Activated CD4-positive, alpha-beta T cell treated with anti-CD3 and anti-CD28 coated beads, Interleukin-10, Interleukin-2, amounts not matched to agents 100 ng/mL and 50 ng/mL, durations not matched to agents 16 hours and 8 hours (primary cell): Measurements from ENCODE around the gene ZBTB20.
A peak's percentile ranks its signal among the peaks of the same experiment; 100 is the strongest.
"Not testable (repeated sequence)": the region's sequence is repeated elsewhere in the genome, so short reads cannot be mapped to it uniquely, and the experiment has no call there.

ENCODE experiments used
- DNase-seq: peaks from one replicate; pipeline ENCODE4 v3.0.0-alpha.2; 2020

Gene ZBTB20

GRCh38 chr3:114824014-114824413 is 323.1 kb downstream of the ZBTB20 start:
- no peak for DNase-seq

DNA sequence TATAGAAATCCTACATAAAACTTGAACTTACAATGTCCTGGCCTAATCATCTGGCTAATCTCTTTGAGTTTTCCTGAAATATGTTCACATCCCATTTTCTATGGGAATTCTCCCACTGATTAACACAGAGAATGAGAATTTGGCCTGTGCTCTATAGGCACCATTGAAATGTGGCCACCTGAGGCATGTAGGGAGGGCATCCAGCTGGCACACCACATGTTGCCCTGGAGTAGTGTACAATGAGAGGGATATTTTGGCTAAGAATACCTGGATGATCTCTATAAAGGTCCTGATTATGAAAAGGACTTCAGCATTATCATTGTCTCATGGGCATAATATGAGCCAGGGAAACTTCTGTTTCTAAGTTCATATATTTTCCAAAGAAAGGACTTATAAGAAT is 324.0 kb downstream of the ZBTB20 start:
- DNase-seq, result no peak

DNA sequence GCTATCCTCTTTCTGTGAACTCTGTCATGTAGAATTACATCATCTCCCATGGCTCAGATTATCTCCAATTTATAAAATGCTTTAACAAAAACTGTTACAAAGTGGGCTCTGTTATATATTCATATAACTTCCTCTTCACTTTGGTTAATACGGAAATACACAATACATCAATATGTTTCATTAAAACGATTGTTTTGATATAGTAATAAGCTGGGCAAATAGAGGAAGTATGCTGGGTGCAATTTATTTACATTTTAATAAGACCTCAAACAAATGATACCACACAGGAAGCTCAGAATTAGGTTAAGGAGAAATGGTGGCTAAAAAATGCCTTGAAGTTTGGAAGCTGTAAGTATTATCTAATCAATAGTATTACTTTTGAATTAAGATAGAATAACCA is 331.0 kb downstream of the ZBTB20 start:
- DNase-seq, result no peak

DNA sequence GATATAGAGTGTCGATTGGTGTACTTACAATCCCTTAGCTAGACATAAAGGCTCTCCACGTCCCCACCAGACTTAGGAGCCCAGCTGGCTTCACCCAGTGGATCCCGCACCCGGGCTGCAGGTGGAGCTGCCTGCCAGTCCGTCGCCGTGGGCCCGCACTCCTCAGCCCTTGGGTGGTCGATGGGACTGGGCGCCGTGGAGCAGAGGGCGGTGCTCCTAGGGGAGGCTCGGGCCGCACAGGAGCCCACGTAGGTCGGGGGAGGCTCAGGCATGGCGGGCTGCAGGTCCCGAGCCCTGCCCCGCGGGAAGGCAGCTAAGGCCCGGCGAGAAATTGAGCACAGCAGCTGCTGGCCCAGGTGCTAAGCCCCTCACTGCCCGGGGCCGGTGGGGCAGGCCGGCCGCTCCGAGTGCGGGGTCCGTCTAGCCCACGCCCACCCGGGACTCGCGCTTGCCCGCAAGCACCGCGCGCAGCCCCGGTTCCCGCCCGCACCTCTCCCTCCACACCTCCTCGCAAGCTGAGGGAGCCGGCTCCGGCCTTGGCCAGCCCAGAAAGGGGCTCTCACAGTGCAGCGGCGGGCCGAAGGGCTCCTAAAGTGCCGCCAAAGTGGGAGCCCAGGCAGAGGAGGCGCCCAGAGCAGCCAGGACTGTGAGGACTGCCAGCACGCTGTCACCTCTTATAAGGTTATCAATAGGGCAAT is 334.4 kb downstream of the ZBTB20 start:
- DNase-seq, result not testable (repeated sequence)

DNA sequence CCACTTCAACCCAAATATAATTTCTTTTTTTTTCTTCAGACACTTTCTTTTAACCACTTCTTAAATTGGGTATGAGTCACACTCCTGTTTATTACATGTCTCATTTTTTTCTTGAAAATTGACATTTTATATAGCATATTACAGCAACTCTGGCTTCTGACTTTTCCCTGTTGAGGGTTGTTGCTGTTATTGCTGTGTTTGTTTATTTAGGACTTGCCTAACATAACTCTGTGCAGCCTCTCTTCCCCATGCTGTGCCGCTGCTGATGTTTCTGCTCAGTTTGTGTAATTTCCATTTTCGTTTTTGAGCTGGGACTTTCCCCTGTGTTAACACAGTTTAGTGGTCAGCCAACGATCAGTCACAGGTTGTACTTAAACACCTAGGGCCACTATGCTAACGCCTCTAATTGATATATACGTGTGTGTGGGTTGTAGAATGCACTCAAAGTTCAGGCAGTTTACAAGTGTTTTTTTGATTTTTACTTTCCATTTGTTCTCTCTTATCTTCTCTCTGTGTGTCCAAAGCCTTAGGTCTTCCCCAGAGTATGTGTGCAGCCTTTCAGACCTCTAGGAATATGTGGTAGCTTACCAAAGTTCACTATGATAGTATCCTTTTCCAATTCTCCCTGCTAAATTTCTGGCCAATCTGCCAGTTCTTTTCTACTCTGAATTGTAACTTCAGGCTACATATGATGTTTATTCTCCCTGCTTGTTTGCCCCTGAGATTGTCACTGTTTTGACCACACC is 337.2 kb downstream of the ZBTB20 start:
- DNase-seq, result peak; percentile 52

DNA sequence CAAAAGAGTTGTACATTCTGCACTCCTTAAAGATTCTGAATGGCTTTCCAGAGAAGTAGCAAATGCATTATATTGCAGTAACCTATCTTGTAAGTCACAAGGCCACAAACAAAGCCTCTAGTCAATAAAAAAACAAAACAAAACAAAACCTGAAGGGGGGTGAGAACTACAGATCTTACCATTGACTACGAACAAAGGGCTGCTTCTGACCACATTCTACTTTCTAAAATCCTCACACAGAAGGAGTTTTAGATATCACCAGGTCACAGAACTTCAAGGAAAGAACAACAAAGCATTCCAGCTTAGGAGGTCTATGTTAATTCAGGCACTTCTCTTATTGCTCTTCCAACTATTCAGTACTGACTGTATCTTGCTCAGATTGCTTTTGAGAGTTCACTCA is 343.0 kb downstream of the ZBTB20 start:
- no peak for DNase-seq

DNA sequence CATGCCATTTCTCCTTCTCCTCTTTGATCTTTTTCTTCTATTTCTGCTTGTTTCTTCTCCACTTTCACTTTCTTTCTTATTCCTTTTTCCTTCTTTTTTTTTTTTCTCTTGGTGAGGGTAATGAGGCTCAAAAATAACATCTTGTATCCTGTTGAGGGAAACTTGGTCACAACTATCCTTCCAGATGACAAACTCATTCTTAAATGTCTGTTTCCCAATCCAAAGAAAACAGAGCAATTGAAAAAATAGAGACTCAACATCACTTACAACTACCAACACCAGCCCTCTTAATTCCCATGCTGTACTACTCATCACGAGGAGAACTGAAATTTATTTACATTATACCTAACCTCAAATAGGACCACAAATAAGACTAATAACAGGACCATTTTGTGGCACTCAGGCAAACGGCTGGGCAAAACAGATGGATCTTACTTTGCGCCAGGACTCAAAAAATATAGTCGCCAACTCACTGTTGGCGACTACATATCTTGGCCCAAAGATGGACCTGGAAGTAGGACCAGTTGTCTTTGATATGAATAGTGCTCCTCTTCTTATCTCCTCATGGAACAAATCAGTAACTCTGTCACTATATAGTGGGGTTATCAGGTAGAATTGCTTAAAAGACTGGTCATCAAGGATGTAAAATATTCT is 343.9 kb downstream of the ZBTB20 start:
- no peak for DNase-seq

DNA sequence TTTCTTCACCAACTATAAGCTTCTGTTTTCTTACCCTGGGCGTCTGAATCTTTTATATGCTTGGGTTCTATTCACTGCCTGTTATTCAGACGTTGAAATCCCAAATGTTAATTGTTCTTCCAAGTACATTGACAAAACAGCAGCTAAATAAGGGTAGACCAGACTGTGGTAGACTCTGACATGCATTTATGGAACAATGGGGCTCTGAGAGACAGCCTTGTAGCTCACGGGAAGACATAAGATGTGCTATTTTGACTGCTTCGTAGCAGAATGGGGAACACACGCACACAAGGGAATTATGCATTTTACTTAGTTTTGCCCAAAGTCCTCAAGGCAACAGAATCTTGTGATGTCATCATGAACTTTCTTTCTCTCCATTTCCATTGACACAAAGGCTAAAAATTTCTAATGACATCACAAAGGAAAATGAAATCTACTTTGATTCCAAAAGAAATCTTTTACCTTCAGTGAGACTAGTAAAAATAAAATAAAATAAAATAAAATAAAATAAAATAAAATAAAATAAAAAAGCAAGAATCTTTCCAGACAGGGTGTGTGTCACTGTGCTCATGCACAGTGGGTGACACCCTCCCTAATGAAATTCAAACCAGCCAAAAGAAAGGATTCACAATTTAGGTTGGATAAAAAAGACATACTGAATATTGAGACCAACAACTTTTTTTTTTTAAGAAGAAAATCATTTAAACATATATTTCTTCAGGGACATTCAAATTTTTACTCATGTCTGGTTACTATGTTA is 346.6 kb downstream of the ZBTB20 start:
- no peak for DNase-seq

GRCh38 chr3:114799816-114800215 is 347.3 kb downstream of the ZBTB20 start:
- no peak for DNase-seq

GRCh38 chr3:114796796-114797195 is 350.3 kb downstream of the ZBTB20 start:
- no peak for DNase-seq

DNA sequence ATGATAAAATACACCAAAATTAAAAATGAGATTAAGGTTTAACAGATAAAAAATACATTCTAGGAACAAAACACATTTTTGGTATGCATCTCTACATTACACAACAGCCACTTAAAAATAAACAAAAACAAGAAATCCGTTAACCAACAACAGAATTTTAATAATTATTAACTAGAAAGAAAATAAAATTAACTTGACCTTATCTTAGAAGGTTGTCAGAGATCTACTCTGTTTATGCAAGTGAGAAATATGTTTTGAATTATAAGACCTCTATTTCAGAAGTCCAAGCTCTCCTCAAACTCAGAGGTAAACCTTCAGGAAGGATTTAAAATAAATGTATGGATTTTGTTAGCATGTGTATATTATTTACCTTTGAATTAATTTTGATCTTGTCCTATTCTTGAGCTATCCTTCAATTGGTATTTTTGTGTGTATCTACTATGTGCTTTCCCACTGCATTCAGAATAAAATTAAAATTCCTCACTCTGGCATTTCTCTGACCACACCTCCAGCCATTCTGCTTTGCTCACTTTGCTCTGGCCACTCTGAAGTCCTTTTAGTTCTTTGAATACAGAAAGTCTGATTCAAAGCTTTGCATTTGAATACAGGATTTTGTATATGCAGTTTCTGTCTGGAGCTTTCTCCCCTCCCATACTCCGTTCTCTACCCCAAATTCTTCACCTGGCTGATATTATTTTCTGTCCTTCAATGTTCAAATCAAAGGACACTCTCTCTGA is 352.0 kb downstream of the ZBTB20 start:
- DNase-seq, result no peak

DNA sequence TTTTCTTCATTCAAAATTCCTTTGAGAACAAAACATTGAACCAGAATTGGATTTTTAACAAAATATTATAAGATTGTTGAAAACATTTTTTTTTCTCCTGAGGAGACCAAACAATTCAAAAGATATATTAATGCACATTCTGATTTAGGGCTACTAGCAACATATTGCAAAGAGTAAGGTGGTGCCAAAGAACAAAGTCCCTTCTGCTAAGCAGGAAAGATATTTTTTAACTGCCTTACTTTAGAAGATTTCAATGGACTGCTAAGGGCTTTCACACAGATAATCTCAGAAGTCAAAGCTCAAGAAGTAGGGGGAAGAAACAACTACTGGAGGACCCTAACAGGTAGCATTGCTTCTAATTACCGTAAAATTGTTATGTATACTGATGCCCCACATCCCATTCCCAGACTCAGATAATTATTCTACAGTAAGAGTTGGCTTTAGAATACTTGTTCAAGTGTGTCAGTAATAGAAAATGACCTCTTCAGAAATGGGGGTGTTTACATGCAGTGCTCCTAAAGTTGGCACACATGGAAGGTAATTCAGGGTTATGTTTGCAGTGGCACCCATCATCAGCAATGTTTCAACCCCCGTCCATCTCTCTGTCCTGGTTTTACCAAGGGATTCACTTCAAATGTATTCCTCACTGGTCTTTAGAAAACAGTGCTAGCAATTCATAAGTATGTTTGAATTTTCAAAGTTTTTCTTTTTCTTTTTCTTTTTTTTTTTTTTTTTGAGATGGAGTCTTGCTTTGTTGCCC is 354.7 kb downstream of the ZBTB20 start:
- no peak for DNase-seq

DNA sequence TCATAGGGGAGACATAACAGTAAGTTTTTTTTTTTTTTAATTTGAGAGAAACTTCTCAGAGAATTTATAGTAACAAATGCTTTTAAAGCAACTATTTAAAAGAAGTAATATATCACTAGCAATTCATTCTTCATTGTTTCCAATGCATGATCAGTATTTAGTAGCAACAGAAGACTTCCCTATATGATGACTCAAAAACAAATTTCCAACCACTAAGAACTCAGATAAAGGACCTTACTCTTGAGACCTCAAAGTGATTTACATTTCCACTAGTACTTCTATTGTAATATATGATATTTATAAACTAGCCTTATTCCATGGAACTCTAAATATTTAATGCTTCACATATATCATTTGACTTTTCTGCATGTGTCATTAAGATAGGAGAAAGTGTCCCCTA is 356.3 kb downstream of the ZBTB20 start:
- DNase-seq, result no peak

- no peak for DNase-seq
These were observed 357.3 kb downstream of the ZBTB20 start for GRCh38 chr3:114789803-114790202.

GRCh38 chr3:114775395-114775794 is 371.7 kb downstream of the ZBTB20 start:
- DNase-seq, result no peak

GRCh38 chr3:114770874-114771273 is 376.2 kb downstream of the ZBTB20 start:
- no peak for DNase-seq

- no peak for DNase-seq
These were observed 383.0 kb downstream of the ZBTB20 start for GRCh38 chr3:114764056-114764492.

- no peak for DNase-seq
These were observed 384.9 kb downstream of the ZBTB20 start for GRCh38 chr3:114762144-114762543.

DNA sequence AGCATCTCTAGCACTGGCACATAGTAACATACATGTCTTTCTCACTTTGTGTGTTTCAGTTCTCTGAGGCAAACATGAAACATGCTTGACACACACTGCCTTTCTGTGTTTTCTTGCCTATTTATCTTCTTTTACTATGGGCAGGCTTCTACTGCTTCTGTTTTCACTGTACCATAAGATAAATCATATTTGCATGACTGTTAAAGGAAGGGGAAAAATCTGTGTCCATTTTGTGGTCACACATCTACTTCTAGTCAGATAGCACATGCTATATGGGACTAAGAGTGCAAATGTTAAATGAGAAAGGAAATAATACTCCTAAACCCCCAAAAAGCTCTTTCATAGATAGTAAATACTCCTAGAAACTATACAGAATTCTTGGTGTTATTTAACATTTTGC is 386.4 kb downstream of the ZBTB20 start:
- no peak for DNase-seq

DNA sequence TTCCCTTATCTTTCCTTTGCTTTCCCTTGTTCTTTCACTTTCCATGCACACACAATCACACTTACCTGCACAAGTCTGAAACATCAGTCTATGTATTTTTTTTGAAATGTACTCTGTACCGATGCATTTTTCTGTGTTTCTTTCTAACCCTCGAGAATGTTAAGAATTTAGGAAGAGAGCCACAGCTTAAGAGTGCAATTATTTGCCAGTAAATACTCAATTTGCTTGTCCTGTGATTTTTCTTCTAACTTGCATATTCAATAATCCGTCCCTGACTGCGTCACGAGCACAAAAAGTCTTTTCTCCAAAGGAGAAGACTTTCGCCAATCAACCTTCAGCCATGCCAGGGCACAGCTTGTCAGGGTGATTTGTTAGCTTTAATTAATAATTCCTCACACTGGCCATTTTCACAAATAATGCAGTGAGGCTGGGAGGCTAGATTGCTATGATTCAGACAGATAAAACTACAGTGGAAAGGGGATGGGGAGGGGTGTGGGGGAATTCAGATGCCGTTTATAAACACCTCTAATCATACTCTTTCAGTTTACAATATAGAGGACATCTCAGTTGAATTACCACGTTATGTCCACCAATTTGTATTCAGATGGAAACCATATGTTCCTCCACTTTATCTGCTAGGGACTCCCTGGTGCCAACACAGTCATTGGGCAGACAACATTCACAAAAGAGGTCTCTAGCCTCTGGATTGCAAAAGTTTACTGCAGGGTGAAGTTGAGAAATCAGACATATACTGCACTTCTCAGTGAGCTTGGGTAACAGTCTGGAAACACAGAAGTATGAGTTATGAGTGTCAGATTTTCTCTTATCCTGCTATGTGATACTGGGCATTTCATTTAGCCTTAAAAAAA is 388.0 kb downstream of the ZBTB20 start:
- DNase-seq, result no peak
